ENCODE data around the gene TMEM222. TPM values are rescaled to one million over a fixed set of nuclear protein-coding genes. Genes with fewer than 3 reads are reported as not detected.

The TMEM222 gene
- total and polyA plus RNA-seq, 2 of the 4 experiments (the other 2 are of a cell fraction), result 19.9 to 54.1 TPM

GRCh38 chr1:27316860-27317259 lies 5.1 kb upstream of the TMEM222 start:
- POLR2A ChIA-PET (ENCODE audit: unreplicated experiment), result no interaction called here

More at GRCh38 chr1:27316860-27317259, 5.1 kb upstream of the TMEM222 start:
- Histone ChIP-seq H3K14ac (replicated peaks; ENCODE audit: low read depth, low read length) (no peak overlapping the region), H3K4me2 (ENCODE audit: low read depth, low read length) (no peak overlapping the region), H4K5ac (ENCODE audit: low read depth, low read length) (no peak overlapping the region), H2AK9ac (replicated peaks; ENCODE audit: low read depth, low read length, poor library complexity) (no peak overlapping the region), H4K91ac (ENCODE audit: insufficient read depth, low read depth, low read length) (no peak overlapping the region), H3K27ac (ENCODE audit: insufficient read depth, low read length) (no peak overlapping the region), H3K23ac (ENCODE audit: low read depth, low read length) (no peak overlapping the region), H3K18ac (ENCODE audit: low read depth, low read length) (no peak overlapping the region), H3K9me3 (ENCODE audit: control insufficient read depth, insufficient read depth, low read length) (no peaks in the 10 kb centered on the region), H3K36me3 (ENCODE audit: control insufficient read depth, insufficient read depth, low read length) (no peaks in the 10 kb centered on the region), H2BK5ac (ENCODE audit: low read depth, low read length, poor library complexity, severe bottlenecking) (no peak overlapping the region), H2BK20ac (ENCODE audit: low read depth, low read length) (no peak overlapping the region), H3K56ac (ENCODE audit: extremely low read depth, insufficient read depth, low read length) (no peak overlapping the region), H3K79me1 (ENCODE audit: low read depth in 1 of 2, low read length in 2 of 2) (no peaks in the 10 kb centered on the region), H4K8ac (ENCODE audit: low read depth in 2 of 2, low read length in 2 of 2) (no peak overlapping the region), H2AFZ (replicated peaks; ENCODE audit: low read length, poor library complexity) (no peak overlapping the region), H2AK5ac (ENCODE audit: low read depth, low read length) (no peak overlapping the region), H3K9me1 (ENCODE audit: insufficient read depth, low read length) (0 out of 2 replicates have a peak, but pooled peaks cover 3% of the 10 kb centered on the region), H4K20me1 (ENCODE audit: insufficient read depth, low read length) (no peaks in the 10 kb centered on the region), H3K4me3 (ENCODE audit: insufficient read depth, low read depth, low read length) (no peak overlapping the region), H3K4ac (ENCODE audit: low read depth, low read length) (no peak overlapping the region), H3K4me1 (ENCODE audit: control insufficient read depth, insufficient read depth, low read length) (no peaks in the 10 kb centered on the region; the same call in 1 of the 2 replicates), H2BK15ac (ENCODE audit: low read depth, low read length) (no peak overlapping the region), H2BK120ac (ENCODE audit: low read depth, low read length) (no peak overlapping the region), H3K9ac (ENCODE audit: low read depth, low read length) (no peak overlapping the region), H3K27me3 (ENCODE audit: control insufficient read depth, insufficient read depth, low read length) (no peaks in the 10 kb centered on the region)
- intact Hi-C loops (cut with micrococcal nuclease) (no loop called here), in situ Hi-C loops (cut with MboI; ENCODE audit: low sequenced_read_pairs) (no loop called here), dilution Hi-C loops (cut with HindIII; ENCODE audit: low sequenced_read_pairs, unreplicated experiment) (no loop called here)
- TF ChIP-seq RAD21 (IDR thresholded peaks at IDR 0.05; ENCODE audit: low read length) (no peak), ELK1 (IDR thresholded peaks at IDR 0.05; ENCODE audit: borderline replicate concordance, low read depth, low read length) (no peak), USF2 (IDR thresholded peaks at IDR 0.05; ENCODE audit: low read depth, low read length) (no peak), MXI1 (IDR thresholded peaks at IDR 0.05; ENCODE audit: borderline replicate concordance, low read depth, low read length) (no peak), POLR2A (IDR thresholded peaks at IDR 0.05; ENCODE audit: low read depth, low read length) (no peak), NFE2L2 (IDR thresholded peaks at IDR 0.05; ENCODE audit: low read depth, low read length) (no peak)
- CTCF ChIA-PET, result interaction anchor here (1.3 kb wide), 1 partner anchor 20 kb away, joined by 3 read pairs; no protein-coding TSS in a partner anchor
- no peak for ATAC-seq (ENCODE audit: low read depth)
- DNase-seq, result no peak
- BruUV-seq (replicated peaks), result no TSS peak
- WGBS, 2 experiments (ENCODE audit: extremely low coverage in 2 of 2, insufficient read length in 1 of 2), result no CpG with 5 or more reads among the region's 5 CpGs

Measured in IMR-90 (cell line).